HCT116 (cell line): Measurements from ENCODE around the gene STAMBPL1. TPM values are rescaled to one million over a fixed set of nuclear protein-coding genes. Genes with fewer than 3 reads are reported as not detected.

Experiments used
- ATAC-seq: fragments of 200-7000 bp; cut with Tn5 transposase; 2 replicates; pipeline ENCODE4 v1.9.1; 2020; ENCODE audit warnings: mild to moderate bottlenecking, moderate library complexity
- BruUV-seq: library from RNA; stranded (reverse); fragments of 400-500 nt; replicated peaks from 2 replicates; lab custom pipeline; 2021; lab: Mats Ljungman, UMichigan
- CTCF ChIA-PET: fragments of 300-600 bp; sonication (Branson Sonifier 250); formaldehyde crosslinking; loops from one replicate; lab custom pipeline; 2021; ENCODE audit warnings: antibody characterized with exemption; lab: Charles Lee
- POLR2A ChIA-PET: fragments of 300-600, 350-600 bp; sonication (Branson Sonifier 250); formaldehyde crosslinking; loops from one replicate; lab custom pipeline; 2021; ENCODE audit warnings: antibody characterized with exemption; lab: Charles Lee
- RAD21 ChIA-PET, 2 experiments: fragments of 300-600 bp; sonication (Branson Sonifier 250); formaldehyde crosslinking; loops; one replicate each; lab custom pipeline; 2023; ENCODE audit warnings: low total read pairs in 2 of 2; ENCODE audit not compliant: uncharacterized antibody in 2 of 2, unreplicated experiment in 2 of 2, low non-redundant PET in 1 of 2; lab: Charles Lee
- DNase-seq: peaks from one replicate; pipeline ENCODE4 v3.0.0-alpha.2; 2010; ENCODE audit warnings: low read depth, low spot score
- H2AFZ ChIP-seq: fragments of 200-600 bp; shearing (Covaris generic), sonication (generic); 2 replicates; pipeline ENCODE4 v1.6.1; 2017; ENCODE audit warnings: low read depth, mixed run types, mixed read lengths, antibody characterized with exemption, low read length; ENCODE audit not compliant: poor library complexity, severe bottlenecking
- H3K27ac ChIP-seq: 2 replicates; pipeline ENCODE4 v1.5.1; 2012; ENCODE audit warnings: low read depth, low read length
- H3K27me3 ChIP-seq: fragments of 200-600 bp; sonication (generic); 2 replicates; pipeline ENCODE4 v1.6.1; 2016; ENCODE audit warnings: mixed run types, low read length, mixed read lengths; ENCODE audit not compliant: insufficient read depth
- H3K36me3 ChIP-seq, 2 experiments: fragments of 200-500 bp in 1 of 2; fragments of 200-600 bp in 1 of 2; sonication (Bioruptor generic) in 1 of 2; sonication (generic) in 1 of 2; 2 replicates each; pipeline versions ENCODE4 v1.5.1 to v1.6.1; 2014 to 2016; ENCODE audit warnings: low read length in 2 of 2, inconsistent platforms in 1 of 2, mixed read lengths in 1 of 2, mixed run types in 1 of 2; ENCODE audit not compliant: insufficient read depth in 2 of 2, control insufficient read depth in 1 of 2
- H3K4me1 ChIP-seq, 2 experiments: fragments of 200-600 bp in 1 of 2; sonication (generic) in 1 of 2; 2 replicates each; pipeline versions ENCODE4 v1.5.1 to v1.6.1; 2012 to 2017; ENCODE audit warnings: low read length in 2 of 2, inconsistent platforms in 1 of 2, mild to moderate bottlenecking in 1 of 2, mixed read lengths in 1 of 2, mixed run types in 1 of 2, moderate library complexity in 1 of 2; ENCODE audit not compliant: insufficient read depth in 2 of 2, control insufficient read depth in 1 of 2
- H3K4me2 ChIP-seq: fragments of 200-600 bp; sonication (generic); 2 replicates; pipeline ENCODE4 v1.6.1; 2017; ENCODE audit warnings: mixed run types, low read length, mixed read lengths
- H3K4me3 ChIP-seq, 2 experiments: fragments of 200-600 bp in 1 of 2; sonication (generic) in 1 of 2; replicated peaks in 1 of 2; 2 replicates each; pipeline ENCODE4 v1.5.1; 2011 to 2016; ENCODE audit warnings: low read length in 2 of 2, control low read depth in 1 of 2, low read depth in 1 of 2, mild to moderate bottlenecking in 1 of 2, mixed read lengths in 1 of 2, mixed run types in 1 of 2
- H3K79me2 ChIP-seq: fragments of 200-600 bp; sonication (generic); 2 replicates; pipeline ENCODE4 v1.6.1; 2017; ENCODE audit warnings: mild to moderate bottlenecking, mixed run types, low read length, moderate library complexity, mixed read lengths; ENCODE audit not compliant: insufficient read depth
- H3K9ac ChIP-seq: fragments of 200-600 bp; sonication (generic); 2 replicates; pipeline ENCODE4 v1.6.1; 2016; ENCODE audit warnings: low read length, mixed read lengths
- H3K9me2 ChIP-seq: fragments of 200-600 bp; sonication (generic), shearing (Covaris generic); 2 replicates; pipeline ENCODE4 v1.6.1; 2017; ENCODE audit warnings: mixed run types, mild to moderate bottlenecking, moderate library complexity; ENCODE audit not compliant: insufficient read depth
- H3K9me3 ChIP-seq, 2 experiments: fragments of 200-500 bp in 1 of 2; fragments of 200-600 bp in 1 of 2; sonication (Bioruptor generic) in 1 of 2; sonication (generic) in 1 of 2; 2 replicates each; pipeline ENCODE4 v1.6.1; 2014 to 2017; ENCODE audit warnings: low read length in 2 of 2, mixed read lengths in 2 of 2, inconsistent platforms in 1 of 2, low read depth in 1 of 2, mild to moderate bottlenecking in 1 of 2, mixed run types in 1 of 2, moderate library complexity in 1 of 2; ENCODE audit not compliant: control insufficient read depth in 1 of 2, insufficient read depth in 1 of 2
- H4K20me1 ChIP-seq: fragments of 200-600 bp; sonication (generic), shearing (Covaris generic); 2 replicates; pipeline ENCODE4 v1.6.1; 2017; ENCODE audit warnings: mixed run types, mild to moderate bottlenecking, moderate library complexity; ENCODE audit not compliant: insufficient read depth
- ATF3 ChIP-seq: IDR thresholded peaks from 2 replicates; pipeline ENCODE4 v1.6.1; 2012
- CEBPB ChIP-seq: IDR thresholded peaks from 2 replicates; pipeline ENCODE4 v1.6.1; 2012; ENCODE audit warnings: low read depth
- EGR1 ChIP-seq: IDR thresholded peaks from 2 replicates; pipeline ENCODE4 v1.6.1; 2012; ENCODE audit warnings: low read depth
- ELF1 ChIP-seq: IDR thresholded peaks from 2 replicates; pipeline ENCODE4 v1.6.1; 2012; ENCODE audit warnings: low read depth, borderline replicate concordance
- EZH2 ChIP-seq: fragments of 200-600 bp; sonication (generic); IDR thresholded peaks from 2 replicates; pipeline ENCODE4 v1.6.1; 2017; ENCODE audit warnings: antibody characterized with exemption, mixed run types
- EZH2phosphoT487 ChIP-seq: fragments of 200-600 bp; IDR thresholded peaks from 2 replicates; pipeline ENCODE4 v1.6.1; 2018; ENCODE audit warnings: antibody characterized with exemption, borderline replicate concordance
- JUND ChIP-seq: IDR thresholded peaks from 2 replicates; pipeline ENCODE4 v1.6.1; 2012
- MAX ChIP-seq: IDR thresholded peaks from 2 replicates; pipeline ENCODE4 v1.6.1; 2012
- POLR2A ChIP-seq: IDR thresholded peaks from 2 replicates; pipeline ENCODE4 v1.7.0; 2011; ENCODE audit warnings: borderline replicate concordance; ENCODE audit not compliant: insufficient read depth, insufficient read length; ENCODE audit errors: extremely low read depth
- POLR2AphosphoS5 ChIP-seq: IDR thresholded peaks from 2 replicates; pipeline ENCODE4 v1.6.1; 2011; ENCODE audit warnings: mild to moderate bottlenecking, low read depth, low read length, moderate library complexity
- SIN3A ChIP-seq: IDR thresholded peaks from 2 replicates; pipeline ENCODE4 v1.6.1; 2012; ENCODE audit warnings: low read depth
- SP1 ChIP-seq: IDR thresholded peaks from 2 replicates; pipeline ENCODE4 v1.6.1; 2012; ENCODE audit warnings: low read depth
- YY1 ChIP-seq: IDR thresholded peaks from 2 replicates; pipeline ENCODE4 v1.6.1; 2011; ENCODE audit warnings: low read length, low read depth, moderate library complexity, mild to moderate bottlenecking; ENCODE audit not compliant: insufficient replicate concordance; ENCODE audit errors: extremely low read depth
- ZFX ChIP-seq: fragments of 450-650 bp; IDR thresholded peaks from 2 replicates; pipeline ENCODE4 v1.6.1; 2017
- intact Hi-C: fragments of 100-400 bp; cut with micrococcal nuclease; formaldehyde crosslinking; loops from 2 replicates; pipeline ENCODE4 v1.10.0; 2022
- total RNA-seq: library from RNA; stranded (reverse); gene quantifications from one replicate; pipeline ENCODE4 v1.2.1, GENCODE V29; 2021; ENCODE audit not compliant: unreplicated experiment

Gene STAMBPL1
- total RNA-seq, 1 experiment from 2014 or later = 11.0 TPM

DNA sequence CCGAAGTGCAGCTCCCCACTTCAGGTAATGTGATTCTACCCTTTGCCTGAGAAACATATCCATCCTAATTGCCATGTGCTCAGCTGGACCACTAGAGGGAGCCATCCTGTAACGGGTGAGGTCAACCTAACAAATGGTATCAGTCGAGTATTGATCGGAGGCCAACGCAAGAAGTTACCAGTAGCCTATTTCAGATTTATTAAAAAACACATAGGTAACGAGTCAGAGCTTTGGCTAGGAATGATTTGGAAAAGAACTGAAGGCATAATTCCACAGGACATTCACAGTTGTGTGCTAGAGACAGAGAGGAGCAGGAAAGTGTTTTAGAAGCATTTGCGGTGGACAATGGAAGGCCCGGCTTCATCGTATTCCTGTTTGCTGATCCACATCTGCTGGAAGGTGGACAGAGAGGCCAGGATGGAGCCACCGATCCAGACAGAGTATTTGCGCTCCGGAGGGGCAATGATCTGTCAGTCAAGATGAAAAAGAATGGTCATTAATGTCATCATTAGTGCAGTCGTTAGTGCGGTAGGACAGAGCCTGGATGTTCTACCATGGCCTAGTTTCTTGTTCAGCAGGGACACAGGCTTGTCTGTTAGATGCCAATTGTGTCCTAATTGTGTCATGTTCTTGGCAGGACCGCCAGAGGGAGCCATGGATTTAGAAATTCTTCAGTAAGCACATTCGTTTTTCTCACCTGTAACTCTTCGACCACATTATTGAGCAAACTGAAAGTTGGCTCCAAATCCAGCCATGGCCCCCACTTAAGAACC lies 55.0 kb downstream of the STAMBPL1 start (continued):
- no peak for TF ChIP-seq EZH2phosphoT487
- TF ChIP-seq CEBPB = no peak
- no peak for TF ChIP-seq SP1

DNA sequence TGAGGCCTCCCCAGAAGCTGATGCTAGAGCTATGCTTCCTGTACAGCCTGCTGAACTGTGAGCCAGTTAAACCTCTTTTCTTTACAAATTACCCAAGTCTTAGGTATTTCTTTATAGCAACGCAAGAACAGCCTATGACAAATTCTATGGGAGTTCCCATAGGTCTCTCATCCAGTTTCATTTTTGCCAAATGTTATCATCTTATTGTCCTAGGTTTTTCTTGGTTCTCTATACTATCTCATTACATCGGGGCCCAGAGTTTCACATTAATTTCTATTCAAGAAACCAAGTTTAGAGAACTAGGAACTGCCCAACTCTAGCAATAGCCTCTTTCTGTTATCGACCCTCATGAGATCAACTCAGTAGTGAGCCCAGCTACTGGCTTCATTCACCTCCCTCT lies 56.6 kb downstream of the STAMBPL1 start:
- BruUV-seq = no TSS peak

GRCh38 chr10:88938039-88938438 lies 58.0 kb downstream of the STAMBPL1 start:
- DNase-seq (no peak), ATAC-seq (no peak)
- TF ChIP-seq MAX (no peak), ATF3 (no peak), POLR2AphosphoS5 (no peak), ELF1 (no peak), ZFX (no peak), YY1 (no peak), EGR1 (no peak), JUND (no peak), POLR2A (no peak), SIN3A (no peak), CEBPB (no peak), SP1 (no peak)
- Histone ChIP-seq H3K9me2 (no peaks in the 10 kb centered on the region), H3K4me3 (no peak overlapping the region), H3K9ac (no peak overlapping the region), H3K4me2 (no peak overlapping the region), H3K36me3 (no peaks in the 10 kb centered on the region), H3K4me1 (peaks cover 2 to 9% of the 10 kb centered on the region in 2 experiments; a peak in 2 of 4 replicates), H4K20me1 (no peaks in the 10 kb centered on the region), H3K27ac (no peak overlapping the region), H3K79me2 (no peaks in the 10 kb centered on the region), H3K9me3 (no peaks in the 10 kb centered on the region), H3K27me3 (no peaks in the 10 kb centered on the region), H2AFZ (no peak overlapping the region)
- POLR2A ChIA-PET = interaction anchor here (1.1 kb wide), 1 partner anchor 103 kb away, joined by 3 read pairs; no protein-coding TSS in a partner anchor
- RAD21 ChIA-PET = no interaction called here
- intact Hi-C loops = no loop called here
- no TSS peak for BruUV-seq
- CTCF ChIA-PET = interaction anchor here (0.7 to 1.0 kb wide), 3 partner anchors 180 to 279 kb away, joined by 3 to 5 read pairs (median 3); no protein-coding TSS in a partner anchor

More for the DNA sequence above, 56.6 kb downstream of the STAMBPL1 start:
- no peak overlapping the region for H3K4me2 ChIP-seq
- TF ChIP-seq EZH2 = no peak
- TF ChIP-seq MAX = no peak
- no peak overlapping the region for H3K4me3 ChIP-seq
- H3K27me3 ChIP-seq = no peaks in the 10 kb centered on the region
- no peak overlapping the region for H3K9ac ChIP-seq
- no peaks in the 10 kb centered on the region for H3K79me2 ChIP-seq
- H3K9me2 ChIP-seq = no peaks in the 10 kb centered on the region
- peaks cover 7 to 16% of the 10 kb centered on the region in 2 experiments; a peak in 3 of 4 replicates for H3K4me1 ChIP-seq
- H4K20me1 ChIP-seq = no peaks in the 10 kb centered on the region
- ChIA-PET CTCF (interaction anchor here (1.0 to 1.3 kb wide), 3 partner anchors 50 to 277 kb away, joined by 3 to 5 read pairs (median 4); no protein-coding TSS in a partner anchor), POLR2A (interaction anchor here (1.1 kb wide), 1 partner anchor 102 kb away, joined by 3 read pairs; no protein-coding TSS in a partner anchor), RAD21 (no interaction called here)
- no peak overlapping the region for H2AFZ ChIP-seq
- no peak for DNase-seq
- H3K27ac ChIP-seq = no peak overlapping the region
- no peak for ATAC-seq
- no peaks in the 10 kb centered on the region for H3K36me3 ChIP-seq
- H3K9me3 ChIP-seq = no peaks in the 10 kb centered on the region
- intact Hi-C loops = no loop called here
